RPMI8226 (cell line): ENCODE results near the gene BEX2.
"Not testable (repeated sequence)": the region's sequence is repeated elsewhere in the genome, so short reads cannot be mapped to it uniquely, and the experiment has no call there.

Experiments
- DNase-seq: peaks from one replicate; pipeline ENCODE4 v3.0.0-alpha.2; 2015

Gene BEX2

DNA sequence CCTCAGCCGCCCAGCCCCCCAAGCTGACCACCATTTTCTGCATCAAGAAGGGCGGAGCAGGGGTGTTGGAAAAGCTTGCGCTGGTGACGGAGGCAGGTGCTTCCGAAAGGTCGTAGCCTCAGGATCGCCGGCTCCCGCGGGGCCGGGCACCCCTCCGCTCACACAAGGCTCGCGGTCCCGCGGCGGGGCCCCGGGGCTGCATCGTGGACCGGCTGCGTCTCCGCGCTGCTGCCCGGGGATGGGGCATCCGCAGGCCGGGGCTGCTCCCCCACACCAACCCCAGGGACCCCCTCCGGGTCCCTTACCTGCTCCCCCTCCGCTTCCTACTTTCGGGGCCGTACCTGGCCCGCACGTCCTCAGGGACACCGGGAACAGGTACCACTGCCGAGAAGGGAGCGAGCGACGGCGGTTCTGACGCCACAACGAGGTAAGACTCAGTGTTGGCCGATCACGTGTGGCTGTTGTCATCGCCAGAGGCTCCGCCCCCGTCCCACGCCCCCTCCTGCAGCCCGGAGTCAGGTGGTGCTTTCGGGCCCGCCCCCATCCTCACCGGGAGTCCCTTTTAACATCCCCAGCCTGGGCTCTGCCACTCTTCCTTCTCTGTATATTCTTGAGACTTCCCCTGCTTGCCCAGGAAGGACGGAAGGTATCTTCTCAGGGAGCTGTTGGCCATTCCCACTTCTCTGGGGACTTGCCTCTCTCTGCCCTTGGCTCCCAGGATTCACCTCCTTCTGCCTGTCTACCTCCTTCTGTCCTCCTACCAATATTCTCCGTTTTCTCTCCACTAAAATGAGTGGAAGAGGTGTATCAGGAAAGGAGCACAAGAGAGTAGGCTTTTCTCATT, at the start of gene BEX2:
Gene BEX2 (minus strand): TSS at position 436 of the 844 bp plus-strand sequence. CDS start 1,014 bp downstream, outside the sequence.
- peak; percentile 4 for DNase-seq

GRCh38 chrX:103360092-103360491, 49.3 kb upstream of the BEX2 start:
- DNase-seq: no peak

GRCh38 chrX:103359605-103360004, 48.8 kb upstream of the BEX2 start:
- DNase-seq: not testable (repeated sequence)

GRCh38 chrX:103357871-103358270, 47.1 kb upstream of the BEX2 start:
- no peak for DNase-seq

DNA sequence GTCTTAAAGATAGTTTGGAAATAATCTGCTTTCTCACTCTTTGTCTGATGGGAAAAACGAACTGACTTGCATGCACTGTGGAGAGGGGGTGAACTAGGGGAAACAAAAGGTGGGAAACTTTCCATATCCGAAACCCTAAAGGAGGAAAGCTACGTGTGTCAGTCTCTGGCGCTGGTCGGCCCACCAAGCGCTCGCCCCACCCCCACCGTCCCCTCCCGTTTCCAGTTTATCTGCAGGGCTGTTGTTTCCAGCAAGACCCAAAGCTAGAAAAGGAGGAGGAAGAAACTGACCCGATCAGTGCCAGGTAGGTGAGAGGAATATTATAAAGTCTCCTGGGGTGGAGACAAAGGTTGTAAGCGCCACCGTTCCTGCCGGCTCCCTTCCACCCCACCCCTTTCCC, 46.1 kb upstream of the BEX2 start:
- no peak for DNase-seq

DNA sequence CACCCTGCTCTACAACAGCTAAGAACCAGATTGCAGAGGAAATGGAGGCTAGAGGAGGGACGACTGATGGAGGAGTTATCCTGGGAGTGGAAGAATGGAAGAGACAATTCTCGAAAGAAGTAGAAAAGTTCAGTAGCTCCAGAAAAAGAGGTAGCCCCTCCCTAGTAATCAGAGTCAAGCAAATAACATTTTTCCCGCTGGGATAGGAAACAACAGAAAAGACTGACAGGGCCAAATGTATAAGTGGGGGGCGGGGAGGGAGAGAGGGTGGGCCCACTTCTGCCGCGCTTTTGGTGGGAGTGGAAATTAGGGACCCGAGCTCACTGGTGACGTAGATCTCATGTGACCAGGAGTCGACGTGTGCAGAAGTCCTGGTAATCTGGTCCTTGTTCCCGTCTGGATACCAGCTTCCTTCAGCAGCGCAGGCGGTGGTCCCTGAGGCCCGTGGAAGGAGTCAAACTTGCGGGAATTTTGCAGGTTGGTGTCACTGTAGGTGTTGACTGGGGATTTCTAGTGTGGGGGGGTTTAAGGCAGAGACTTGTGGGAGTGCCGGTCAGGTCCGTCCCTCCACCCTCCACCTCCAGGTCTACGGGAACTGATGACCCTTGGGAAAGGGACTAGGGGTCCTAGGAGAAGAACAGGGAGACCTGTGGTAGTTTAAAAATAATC, 45.5 kb upstream of the BEX2 start, which contains the start of gene TCEAL9:
Gene TCEAL9 (plus strand): TSS at position 377 of the 669 bp plus-strand sequence. CDS start 1,179 bp downstream, outside the sequence.
- no peak for DNase-seq

GRCh38 chrX:103347682-103348397, 37.0 kb upstream of the BEX2 start:
- DNase-seq: no peak

DNA sequence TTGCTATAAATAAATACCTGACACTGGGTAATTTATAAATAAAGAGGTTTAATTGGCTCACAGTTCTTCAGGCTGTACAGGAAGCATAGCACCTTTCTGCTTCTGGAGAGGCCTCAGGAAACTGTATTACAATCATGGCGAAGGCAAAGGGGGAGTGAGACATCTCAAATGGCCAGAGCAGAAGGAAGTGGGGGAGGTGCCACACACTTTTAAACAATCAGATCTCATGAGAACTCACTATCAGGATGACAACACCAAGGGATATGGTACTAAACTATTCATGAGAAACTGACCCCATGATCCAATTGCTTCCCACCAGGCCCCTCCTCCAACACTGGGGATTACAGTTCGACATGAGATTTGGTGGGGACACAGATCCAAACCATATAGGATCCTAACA, 33.8 kb upstream of the BEX2 start:
- DNase-seq: no peak

- peak; percentile 28 for DNase-seq
These were observed 32.3 kb upstream of the BEX2 start for GRCh38 chrX:103343105-103343504.

GRCh38 chrX:103338663-103339062, 27.9 kb upstream of the BEX2 start:
- DNase-seq: no peak

- DNase-seq: no peak
These were observed 20.0 kb upstream of the BEX2 start for GRCh38 chrX:103330681-103331288.

DNA sequence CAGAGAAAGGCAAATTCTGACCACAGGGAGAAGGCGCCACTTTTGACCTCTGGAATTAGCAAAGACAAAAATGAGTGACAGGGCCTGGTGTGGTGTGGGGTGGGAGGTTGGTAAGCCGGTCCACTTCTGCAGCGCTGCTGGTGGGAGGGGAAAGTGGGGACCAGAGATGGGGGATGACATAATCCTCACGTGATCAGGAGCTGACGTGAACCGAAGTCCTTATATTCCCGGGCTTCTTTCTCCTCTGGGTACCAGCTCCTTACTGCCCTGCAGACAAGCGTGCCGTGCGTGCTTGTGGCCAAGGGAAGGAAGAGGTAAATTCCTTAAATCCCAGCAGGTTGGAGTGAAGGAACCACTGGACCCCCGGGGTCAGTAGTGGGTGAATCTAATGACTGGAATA, 19.2 kb upstream of the BEX2 start, which contains the start of gene TCEAL7:
Gene TCEAL7 (plus strand): TSS at position 249 of the 400 bp plus-strand sequence. CDS start 1,165 bp downstream, outside the sequence.
- no peak for DNase-seq

- no peak for DNase-seq
These were observed 600 bp upstream of the BEX2 start for GRCh38 chrX:103311399-103311780.

DNA sequence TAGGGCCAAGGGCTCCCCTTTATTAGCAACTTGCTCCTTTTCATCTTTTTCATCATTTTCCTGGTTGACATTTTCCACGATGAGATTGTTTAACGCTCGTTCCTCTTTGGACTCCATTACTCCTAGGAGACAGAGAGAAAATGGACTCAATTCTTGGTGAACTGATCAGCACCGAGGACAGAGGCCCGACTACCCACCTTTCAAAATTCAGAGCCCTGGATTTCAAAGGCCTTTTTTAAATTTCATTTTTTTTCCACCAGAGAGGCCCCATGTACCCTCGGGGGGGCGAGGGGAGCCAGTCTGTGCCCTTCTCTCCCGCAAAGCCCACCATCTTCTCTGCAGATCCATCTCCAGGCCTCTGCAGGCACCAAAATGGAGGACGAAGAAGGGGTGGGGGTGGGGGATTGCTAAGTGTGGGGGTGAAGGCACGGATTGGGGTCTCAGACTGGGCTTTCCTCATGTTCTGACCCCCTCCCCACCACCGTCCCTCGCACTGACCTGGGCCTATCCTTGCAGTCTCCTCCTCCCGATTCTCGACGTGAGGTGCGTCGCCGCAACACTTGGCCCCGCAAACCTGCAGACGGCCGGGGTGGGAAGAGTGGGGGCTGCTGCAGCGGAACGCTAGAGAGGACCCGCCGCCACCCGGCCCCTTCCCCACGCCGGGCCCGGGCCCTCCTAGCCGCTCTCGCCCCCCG, 783 bp downstream of the BEX2 start:
- no peak for DNase-seq

DNA sequence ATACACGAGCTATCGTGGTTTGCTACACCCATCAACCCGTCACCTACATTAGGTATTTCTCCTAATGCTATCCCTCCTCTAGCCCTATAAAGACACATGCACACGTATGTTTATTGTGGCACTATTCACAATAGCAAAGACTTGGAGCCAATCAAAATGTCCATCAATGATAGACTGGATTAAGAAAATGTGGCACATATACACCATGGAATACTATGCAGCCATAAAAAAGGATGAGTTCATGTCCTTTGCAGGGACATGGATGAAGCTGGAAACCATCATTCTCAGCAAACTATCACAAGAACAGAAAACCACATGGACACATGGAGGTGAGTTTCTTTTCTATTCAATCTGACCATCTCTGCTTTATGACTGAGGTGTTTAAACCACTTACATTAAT, 5.1 kb downstream of the BEX2 start:
- DNase-seq: not testable (repeated sequence)

GRCh38 chrX:103304705-103305104, 6.1 kb downstream of the BEX2 start:
- no peak for DNase-seq

DNA sequence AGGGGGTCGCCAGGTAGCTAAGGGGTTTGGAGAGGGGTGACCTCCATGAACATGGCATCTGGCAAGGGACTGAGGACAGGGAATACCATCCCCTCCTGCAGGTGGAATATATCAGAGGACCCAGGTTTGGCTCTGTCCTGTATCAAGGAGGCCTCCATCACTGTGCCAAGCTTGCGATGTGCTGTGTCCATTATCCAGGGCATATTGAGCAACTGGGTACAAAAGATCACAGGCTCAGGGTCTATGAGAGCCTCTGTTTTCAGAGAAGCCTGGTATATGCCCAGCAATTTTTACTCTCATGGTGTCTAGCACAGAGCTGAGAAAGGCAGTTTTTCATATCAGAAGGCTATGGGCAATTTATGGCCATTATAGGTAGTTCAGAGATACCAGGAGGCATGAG, 17.7 kb downstream of the BEX2 start:
- DNase-seq: no peak

DNA sequence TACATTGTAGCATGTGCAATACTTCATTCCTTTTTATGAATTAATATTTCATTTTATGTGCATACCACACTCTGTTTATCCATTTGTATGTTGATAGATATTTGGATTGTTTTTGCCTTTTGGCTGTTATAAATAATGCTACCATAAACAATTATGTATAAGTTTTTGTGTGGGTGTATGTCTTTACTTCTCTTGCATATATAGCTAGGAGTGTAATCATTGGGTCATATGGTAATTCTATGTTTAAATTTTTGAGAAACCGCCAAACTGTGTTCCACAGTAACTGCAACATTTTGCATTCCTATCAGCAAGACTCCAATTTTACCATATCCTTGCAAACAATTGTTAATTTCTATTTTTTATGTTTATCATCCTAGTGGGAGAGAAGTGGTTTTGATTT, 31.2 kb downstream of the BEX2 start:
- no peak for DNase-seq

- no peak for DNase-seq
These were observed 34.2 kb downstream of the BEX2 start, which contains the start of gene TCEAL5 for GRCh38 chrX:103276581-103277002. TSS of gene TCEAL5 (minus strand) at chrX:103276750. CDS start at chrX:103274563, 2,187 bp downstream.

DNA sequence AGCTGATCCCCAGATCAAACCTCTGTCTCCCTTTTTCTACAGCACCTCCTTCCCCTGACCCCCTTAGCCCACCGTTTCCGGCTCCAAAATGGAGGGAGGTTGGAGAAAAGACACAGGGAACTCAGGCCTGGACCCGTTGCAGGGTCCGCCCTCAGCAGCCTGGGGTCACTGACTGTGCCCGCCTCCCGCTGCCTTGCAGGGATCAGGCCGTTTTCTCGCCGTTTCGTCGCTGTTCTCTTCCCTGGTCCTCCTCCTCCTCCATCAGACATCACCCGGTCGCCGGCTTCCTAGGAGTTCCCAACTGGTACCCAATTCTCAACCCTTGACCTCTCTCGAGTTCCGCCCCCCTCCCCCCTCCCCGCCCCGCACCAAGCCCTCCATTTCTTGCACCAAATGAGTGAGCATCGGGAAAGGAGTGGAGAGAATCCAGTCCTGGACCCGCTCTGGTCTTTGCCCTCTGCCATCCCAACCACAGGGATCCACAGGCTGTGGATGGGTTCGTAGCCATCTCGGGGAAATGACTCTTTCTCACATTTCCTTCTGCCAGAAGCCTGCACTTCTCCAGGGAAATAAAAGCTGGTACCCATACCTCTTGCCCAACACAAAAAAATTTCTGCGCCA, 34.7 kb downstream of the BEX2 start:
- DNase-seq: no peak

- DNase-seq: no peak
These were observed 36.5 kb downstream of the BEX2 start for GRCh38 chrX:103274284-103274683.
